Omental fat pad (tissue), 4 donors: ENCODE measurements around the gene ZNF354C. TPM values are rescaled to one million over a fixed set of nuclear protein-coding genes. Genes with fewer than 3 reads are reported as not detected.

Source experiments
- ATAC-seq: fragments of 150-250 bp; one replicate; pipeline ENCODE4 v1.9.1; 2016; ENCODE audit warnings: mild to moderate bottlenecking, moderate library complexity; ENCODE audit not compliant: low FRiP score
- DNase-seq: peaks from one replicate; pipeline ENCODE4 v3.0.0-alpha.2; 2019; ENCODE audit warnings: low spot score
- total RNA-seq, 4 donors: library from RNA; depleted of rRNA; stranded (reverse); fragments of >200 nt; gene quantifications; one replicate each; pipeline ENCODE4 v1.1.0, GENCODE V29; 2016
- TF ChIP-seq, protein P1 (sequence below), 3 donors: fragments of 450-650 bp; IDR thresholded peaks; one replicate each; pipeline ENCODE4 v1.5.1; 2016 to 2017; ENCODE audit warnings: antibody characterized with exemption in 3 of 3, mild to moderate bottlenecking in 3 of 3, moderate library complexity in 2 of 3

Gene ZNF354C
- total RNA-seq, 4 donors from 2014 or later: 4.1 to 8.5 (median 4.6) TPM

DNA sequence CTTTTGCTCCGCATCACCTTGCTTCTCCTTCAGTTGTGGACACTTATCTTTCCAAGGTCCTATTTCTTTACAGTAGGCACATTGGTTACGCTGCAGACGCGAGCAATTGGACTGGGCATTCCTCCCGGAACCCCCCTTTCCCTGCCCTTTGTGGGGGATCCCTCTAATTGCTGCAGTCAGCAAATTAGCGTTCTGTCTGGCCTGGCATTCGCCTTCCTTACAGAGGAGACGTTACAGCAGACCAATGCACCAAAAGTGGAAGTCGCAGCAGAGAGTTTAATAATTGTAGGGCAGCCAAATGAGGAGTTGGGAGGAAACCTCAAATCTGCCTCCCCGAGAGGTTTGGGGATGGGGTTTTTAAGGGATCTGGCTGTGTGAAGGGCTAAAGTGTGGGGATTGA is 5.3 kb upstream of the ZNF354C start:
- ATAC-seq (no peak), DNase-seq (no peak)
- TF ChIP-seq, protein P1, sequence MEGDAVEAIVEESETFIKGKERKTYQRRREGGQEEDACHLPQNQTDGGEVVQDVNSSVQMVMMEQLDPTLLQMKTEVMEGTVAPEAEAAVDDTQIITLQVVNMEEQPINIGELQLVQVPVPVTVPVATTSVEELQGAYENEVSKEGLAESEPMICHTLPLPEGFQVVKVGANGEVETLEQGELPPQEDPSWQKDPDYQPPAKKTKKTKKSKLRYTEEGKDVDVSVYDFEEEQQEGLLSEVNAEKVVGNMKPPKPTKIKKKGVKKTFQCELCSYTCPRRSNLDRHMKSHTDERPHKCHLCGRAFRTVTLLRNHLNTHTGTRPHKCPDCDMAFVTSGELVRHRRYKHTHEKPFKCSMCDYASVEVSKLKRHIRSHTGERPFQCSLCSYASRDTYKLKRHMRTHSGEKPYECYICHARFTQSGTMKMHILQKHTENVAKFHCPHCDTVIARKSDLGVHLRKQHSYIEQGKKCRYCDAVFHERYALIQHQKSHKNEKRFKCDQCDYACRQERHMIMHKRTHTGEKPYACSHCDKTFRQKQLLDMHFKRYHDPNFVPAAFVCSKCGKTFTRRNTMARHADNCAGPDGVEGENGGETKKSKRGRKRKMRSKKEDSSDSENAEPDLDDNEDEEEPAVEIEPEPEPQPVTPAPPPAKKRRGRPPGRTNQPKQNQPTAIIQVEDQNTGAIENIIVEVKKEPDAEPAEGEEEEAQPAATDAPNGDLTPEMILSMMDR (IDR thresholded peaks at IDR 0.05): no peak

DNA sequence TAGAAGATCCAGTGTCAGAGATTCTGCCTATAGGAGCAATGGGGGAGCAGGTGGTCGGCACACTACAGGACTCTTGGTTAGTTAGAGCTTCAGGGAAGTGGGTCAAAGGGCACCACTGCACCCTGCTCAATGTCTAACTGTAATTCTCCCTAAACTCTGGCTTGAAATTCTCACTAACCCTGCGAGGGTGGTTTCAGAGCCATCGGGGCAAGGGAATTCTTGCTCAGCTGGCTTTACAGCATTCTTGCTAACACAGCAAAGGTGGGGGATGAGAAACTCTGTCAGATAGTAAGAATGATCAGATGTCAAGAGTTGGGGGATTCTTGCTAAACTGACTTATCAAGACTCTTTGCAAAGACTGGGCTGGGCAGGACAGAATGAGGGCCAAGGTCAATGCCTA is 4.7 kb upstream of the ZNF354C start:
- TF ChIP-seq, protein P1 (IDR thresholded peaks at IDR 0.05): no peak
- DNase-seq (no peak), ATAC-seq (no peak)

DNA sequence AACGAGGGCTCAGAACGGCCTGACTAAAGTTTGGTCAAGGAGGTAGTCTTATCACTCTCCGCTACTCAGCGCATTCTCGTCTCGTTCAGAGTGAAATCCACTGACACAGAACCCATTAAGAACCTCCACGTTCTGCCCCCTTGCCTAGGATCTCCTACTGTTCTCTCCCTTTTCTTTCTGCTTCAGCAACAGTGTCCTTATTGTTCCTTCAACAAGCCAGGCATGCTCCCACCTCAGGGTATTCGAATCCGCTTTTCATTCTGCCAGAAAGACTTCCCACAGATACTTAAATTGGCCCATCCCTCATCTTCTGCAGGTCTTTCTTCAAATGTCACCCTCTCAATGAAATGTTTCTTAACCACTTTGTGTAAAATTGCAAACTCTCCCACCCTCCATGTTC is 4.3 kb upstream of the ZNF354C start:
- DNase-seq: no peak
- TF ChIP-seq, protein P1 (IDR thresholded peaks at IDR 0.05): no peak
- ATAC-seq: no peak

DNA sequence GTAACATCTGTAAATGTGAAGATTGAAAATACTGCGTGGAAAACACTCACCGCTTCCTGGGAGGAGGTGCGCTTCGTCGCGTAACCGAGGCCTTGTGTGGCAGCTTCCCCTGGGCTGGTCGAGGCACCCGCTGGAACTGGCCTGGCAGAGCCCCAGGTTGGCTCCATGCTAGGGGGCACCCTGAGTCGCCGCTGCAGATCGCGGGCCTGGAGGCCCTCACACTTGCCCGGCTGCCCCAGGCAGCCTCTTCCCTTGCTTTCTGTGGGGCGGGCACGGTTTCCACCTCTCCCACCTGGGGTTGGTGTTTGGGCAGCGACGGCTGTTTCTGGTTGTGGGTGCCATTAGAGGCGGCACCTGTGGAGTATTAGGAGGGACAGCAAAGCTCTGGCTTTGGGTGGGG is 852 bp downstream of the ZNF354C start:
- TF ChIP-seq, protein P1 (IDR thresholded peaks at IDR 0.05): no peak
- ATAC-seq (no peak), DNase-seq (no peak)

DNA sequence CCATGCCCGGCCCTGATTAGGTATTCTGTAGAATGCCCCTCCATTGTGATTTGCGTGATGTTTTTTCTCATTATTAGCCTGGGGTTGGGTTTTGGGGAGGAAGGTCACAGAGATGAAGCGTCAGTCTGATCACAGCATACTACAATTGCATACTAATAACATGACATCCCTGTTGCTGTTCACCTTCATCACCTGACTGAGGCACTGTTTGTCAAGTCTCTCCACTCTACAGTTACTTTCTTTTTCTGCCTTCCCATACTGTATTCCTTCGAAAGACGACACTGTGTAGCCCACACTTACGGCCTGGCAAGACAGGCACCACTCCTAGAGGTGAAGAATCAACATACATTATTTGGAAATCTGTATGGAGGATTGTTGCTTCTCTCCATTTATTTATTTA is 5.5 kb downstream of the ZNF354C start:
- no peak for ATAC-seq
- no peak for DNase-seq
- TF ChIP-seq, protein P1 (IDR thresholded peaks at IDR 0.05): no peak

DNA sequence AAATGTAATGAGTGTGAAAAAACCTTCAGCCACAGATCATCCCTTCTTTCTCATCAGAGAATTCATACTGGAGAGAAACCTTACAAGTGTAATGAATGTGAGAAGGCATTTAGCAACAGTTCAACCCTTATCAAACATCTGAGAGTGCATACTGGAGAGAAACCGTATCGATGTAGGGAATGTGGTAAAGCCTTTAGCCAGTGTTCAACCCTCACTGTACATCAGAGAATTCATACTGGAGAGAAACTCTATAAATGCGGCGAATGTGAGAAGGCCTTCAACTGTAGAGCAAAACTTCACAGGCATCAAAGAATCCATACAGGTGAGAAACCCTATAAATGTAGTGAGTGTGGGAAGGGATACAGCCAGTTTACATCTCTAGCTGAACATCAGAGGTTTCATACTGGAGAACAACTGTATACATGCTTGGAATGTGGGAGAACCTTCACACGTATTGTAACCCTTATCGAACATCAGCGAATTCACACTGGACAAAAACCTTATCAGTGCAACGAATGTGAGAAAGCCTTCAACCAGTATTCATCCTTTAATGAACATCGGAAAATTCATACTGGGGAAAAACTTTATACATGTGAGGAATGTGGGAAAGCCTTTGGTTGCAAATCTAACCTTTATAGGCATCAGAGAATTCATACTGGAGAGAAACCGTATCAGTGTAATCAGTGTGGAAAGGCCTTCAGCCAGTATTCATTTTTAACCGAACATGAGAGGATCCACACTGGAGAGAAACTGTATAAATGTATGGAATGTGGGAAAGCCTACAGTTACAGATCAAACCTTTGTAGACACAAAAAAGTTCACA is 19.2 kb downstream of the ZNF354C start:
- TF ChIP-seq, protein P1 (IDR thresholded peaks at IDR 0.05): no peak
- no peak for ATAC-seq
- no peak for DNase-seq

DNA sequence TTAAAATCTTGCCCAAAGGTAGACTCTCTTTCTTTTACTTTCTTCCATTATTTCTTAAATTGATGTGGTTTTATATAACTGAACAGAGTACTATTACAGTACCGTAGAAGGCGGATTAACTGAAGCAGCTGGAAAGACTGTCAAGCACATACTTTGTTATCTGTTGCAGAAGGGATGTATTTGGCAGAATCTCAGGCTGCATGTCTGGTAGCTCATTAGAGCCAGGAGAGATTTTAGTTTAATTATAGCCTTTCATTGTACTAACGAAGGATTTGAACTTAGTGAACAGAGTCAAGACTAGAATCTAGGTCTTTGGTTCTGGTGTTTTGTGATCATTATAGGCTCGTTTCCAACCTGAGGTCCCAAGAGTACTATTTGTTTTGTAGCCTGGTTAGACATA is 20.6 kb downstream of the ZNF354C start:
- DNase-seq (no peak), ATAC-seq (no peak)
- TF ChIP-seq, protein P1 (IDR thresholded peaks at IDR 0.05): no peak
